Psoas muscle (tissue), 8 donors: ENCODE data around the gene KANK4. TPM values are rescaled to one million over a fixed set of nuclear protein-coding genes. Genes with fewer than 3 reads are reported as not detected.
"Not testable (repeated sequence)": the region's sequence is repeated elsewhere in the genome, so short reads cannot be mapped to it uniquely, and the experiment has no call there.

Experiments
- ATAC-seq, 4 donors: fragments of 200-7000 bp; cut with Tn5 transposase; one replicate each; pipeline ENCODE4 v1.9.1; 2020; ENCODE audit warnings: moderate library complexity in 3 of 4, mild to moderate bottlenecking in 2 of 4
- DNase-seq, 2 donors: peaks; one replicate each; pipeline ENCODE4 v3.0.0-alpha.2; 2020
- H3K27ac ChIP-seq: fragments of 200-600 bp; one replicate; pipeline ENCODE4 v1.8.0; 2022
- H3K27me3 ChIP-seq, 3 donors: fragments of 200-600 bp in 1 of 3; one replicate each; pipeline versions ENCODE4 v1.6.1 to v1.8.0; 2013 to 2022; ENCODE audit warnings: low read length in 2 of 3, mild to moderate bottlenecking in 2 of 3, moderate library complexity in 1 of 3; ENCODE audit not compliant: insufficient read depth in 3 of 3
- H3K36me3 ChIP-seq, 2 donors: fragments of 200-600 bp in 1 of 2; one replicate each; pipeline versions ENCODE4 v1.6.1 to v1.8.0; 2013 to 2022; ENCODE audit warnings: low read depth in 1 of 2, mild to moderate bottlenecking in 1 of 2, moderate library complexity in 1 of 2; ENCODE audit not compliant: insufficient read depth in 1 of 2
- H3K4me1 ChIP-seq: fragments of 200-600 bp; one replicate; pipeline ENCODE4 v1.8.0; 2022
- H3K4me3 ChIP-seq: fragments of 200-600 bp; one replicate; pipeline ENCODE4 v1.8.0; 2022; ENCODE audit warnings: mild to moderate bottlenecking
- H3K9me3 ChIP-seq: fragments of 200-600 bp; one replicate; pipeline ENCODE4 v1.8.0; 2022
- CTCF ChIP-seq: fragments of 200-600 bp; IDR thresholded peaks from one replicate; pipeline ENCODE4 v1.8.0; 2022; ENCODE audit warnings: antibody characterized with exemption
- WGBS, 3 donors: extraction: QIAGEN DNeasy Blood & Tissue Kit; methylation state at CpG; one replicate each; pipeline versions ENCODE4 v1.1.6 to v1.1.7; 2013; 5-methylcytosine and 5-hydroxymethylcytosine counted together
- intact Hi-C, 2 donors: fragments of 100-400 bp; cut with DNase I; formaldehyde crosslinking; loops; one replicate each; pipeline versions ENCODE4 v1.11.0 to v1.14.2; 2022
- polyA plus RNA-seq, 3 donors: library from polyadenylated mRNA; stranded (reverse); fragments of 200-250 nt; gene quantifications; one replicate each; pipeline ENCODE4 v1.2.3, GENCODE V29; 2013
- total RNA-seq, 4 donors: library from RNA; stranded (reverse); fragmentation: NEBNext Ultra II Directional in 2 of 4; extraction: Animal tissue kit (Norgen Biotek cat#: 25700) in 2 of 4; gene quantifications; one replicate each; pipeline versions ENCODE4 v1.2.1 to v1.2.4, GENCODE V29; 2021 to 2023
- donor health status: healthy with polysubstance abuse.
- donor health status: DM: no; HTN: no; CAD: no; lungs with moderate emphysema.
- donor health status: Bipolar disorder and iron deficiency.
- donor health status: healthy.
- donor health status: DM: yes; HTN: yes; CAD: no.
- donor health status: DM: no; HTN: no; CAD: no.
- donor health status: DM: no; HTN: no; CAD: no.
- donor health status: DM: yes; HTN: yes; CAD: no.

KANK4 gene
- total and polyA plus RNA-seq, 7 donors = 0.09 to 1.1 (median 0.17) TPM; not detected in 3

GRCh38 chr1:62260688-62261087 is 58.5 kb downstream of the KANK4 start:
- no peak for TF ChIP-seq CTCF
- H3K9me3 ChIP-seq = no peaks in the 10 kb centered on the region
- intact Hi-C loops = no loop called here
- 79 to 82% (median 81%) methylated on average over 3 of the region's 3 CpGs for WGBS, 3 donors
- DNase-seq = no peak
- no peak overlapping the region for H3K27ac ChIP-seq
- H3K27me3 ChIP-seq = no peaks in the 10 kb centered on the region
- no peaks in the 10 kb centered on the region for H3K4me1 ChIP-seq
- no peak overlapping the region for H3K4me3 ChIP-seq
- no peaks in the 10 kb centered on the region for H3K36me3 ChIP-seq
- ATAC-seq = no peak

GRCh38 chr1:62259551-62259950 is 59.7 kb downstream of the KANK4 start:
- no peaks in the 10 kb centered on the region for H3K9me3 ChIP-seq
- H3K4me1 ChIP-seq = no peaks in the 10 kb centered on the region
- H3K27me3 ChIP-seq = no peaks in the 10 kb centered on the region
- DNase-seq (no peak), ATAC-seq (no peak)
- intact Hi-C loops = no loop called here
- WGBS, 3 donors = 88 to 97% (median 97%) methylated on average over 4 of the region's 4 CpGs
- no peaks in the 10 kb centered on the region for H3K36me3 ChIP-seq
- no peak overlapping the region for H3K27ac ChIP-seq
- H3K4me3 ChIP-seq = no peak overlapping the region
- no peak for TF ChIP-seq CTCF

GRCh38 chr1:62250126-62250726 is 69.0 kb downstream of the KANK4 start:
- Histone ChIP-seq H3K4me1 (no peaks in the 10 kb centered on the region), H3K9me3 (no peaks in the 10 kb centered on the region), H3K36me3 (no peaks in the 10 kb centered on the region), H3K27me3 (no peaks in the 10 kb centered on the region), H3K4me3 (no peak overlapping the region), H3K27ac (no peak overlapping the region)
- ATAC-seq (no peak), DNase-seq (no peak)
- 66 to 72% (median 67%) methylated on average over 10 of the region's 10 CpGs for WGBS, 3 donors
- intact Hi-C loops = no loop called here
- no peak for TF ChIP-seq CTCF

- no peaks in the 10 kb centered on the region for H3K36me3 ChIP-seq
- DNase-seq (no peak), ATAC-seq (no peak)
- no peaks in the 10 kb centered on the region for H3K4me1 ChIP-seq
- H3K27ac ChIP-seq = no peak overlapping the region
- no peak overlapping the region for H3K4me3 ChIP-seq
- 69 to 75% (median 73%) methylated on average over 14 of the region's 14 CpGs for WGBS, 3 donors
- no peak for TF ChIP-seq CTCF
- intact Hi-C loops = no loop called here
- H3K9me3 ChIP-seq = no peaks in the 10 kb centered on the region
- H3K27me3 ChIP-seq = no peaks in the 10 kb centered on the region
Observed at GRCh38 chr1:62247391-62248168, 71.7 kb downstream of the KANK4 start.

- Histone ChIP-seq H3K27ac (no peak overlapping the region), H3K36me3 (no peaks in the 10 kb centered on the region), H3K4me1 (no peaks in the 10 kb centered on the region), H3K27me3 (no peaks in the 10 kb centered on the region), H3K9me3 (no peaks in the 10 kb centered on the region), H3K4me3 (no peak overlapping the region)
- ATAC-seq (no peak), DNase-seq (no peak)
- TF ChIP-seq CTCF = no peak
- intact Hi-C loops = no loop called here
Observed at GRCh38 chr1:62245201-62245600, 74.0 kb downstream of the KANK4 start.

- WGBS, 3 donors = 87 to 100% (median 92%) methylated on average over 3 of the region's 3 CpGs
- H3K4me1 ChIP-seq, H3K27me3 ChIP-seq, H3K27ac ChIP-seq, ATAC-seq, H3K9me3 ChIP-seq, intact Hi-C loops, H3K4me3 ChIP-seq, DNase-seq, H3K36me3 ChIP-seq: not testable (repeated sequence)
Observed at GRCh38 chr1:62244380-62244779, 74.9 kb downstream of the KANK4 start.
